Inflammatory macrophage (primary cell): Measurements from ENCODE around the gene ERMN.
"Not testable (repeated sequence)": the region's sequence is repeated elsewhere in the genome, so short reads cannot be mapped to it uniquely, and the experiment has no call there.

Experiments used
- DNase-seq, 2 donors: peaks; one replicate each; pipeline ENCODE4 v3.0.0-alpha.2; 2020 to 2022
- total RNA-seq, 18 experiments: gene quantifications; one replicate each; lab custom pipeline; 2026; ENCODE audit warnings: mixed read lengths in 6 of 18, inconsistent platforms in 2 of 18; lab: John Stamatoyannopoulos, UW

Gene ERMN
- total RNA-seq = 0.19 to 1.4 (median 0.46) reads per million in 18 experiments

GRCh38 chr2:157325786-157326185 is at the start of gene ERMN:
TSS of gene ERMN (minus strand) at chr2:157325824. CDS start at chr2:157325642, 182 bp downstream.
- DNase-seq = no peak

DNA sequence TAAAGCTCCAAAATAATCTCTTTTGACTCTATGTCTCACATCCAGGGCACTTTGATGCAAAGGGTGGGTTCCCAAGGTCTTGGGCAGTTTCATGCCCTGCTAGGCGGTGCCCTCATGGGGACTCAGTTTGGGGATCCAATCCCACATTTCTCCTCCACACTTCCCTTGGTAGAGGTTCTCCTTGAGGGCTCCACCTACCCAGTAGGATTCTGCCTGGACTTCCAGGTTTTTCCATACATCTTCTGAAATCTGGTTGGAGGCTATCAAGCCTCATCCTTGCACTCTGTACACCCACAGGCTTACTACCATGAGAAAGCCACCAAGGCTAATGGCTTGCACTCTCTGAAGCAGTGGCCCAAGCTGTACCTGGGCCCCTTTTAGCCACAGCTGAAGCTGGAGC is 49.8 kb upstream of the ERMN start:
- no peak for DNase-seq

- not testable (repeated sequence) for DNase-seq
Observed at GRCh38 chr2:157368508-157368907, 42.9 kb upstream of the ERMN start.

GRCh38 chr2:157367704-157368103 is 42.1 kb upstream of the ERMN start:
- peak in 1 of 2 donors; percentile 10 for DNase-seq

GRCh38 chr2:157364257-157364974 is 38.8 kb upstream of the ERMN start:
- no peak for DNase-seq

GRCh38 chr2:157363612-157364101 is 38.0 kb upstream of the ERMN start:
- DNase-seq = no peak

- DNase-seq = no peak
Observed at GRCh38 chr2:157362627-157363026, 37.0 kb upstream of the ERMN start.

DNA sequence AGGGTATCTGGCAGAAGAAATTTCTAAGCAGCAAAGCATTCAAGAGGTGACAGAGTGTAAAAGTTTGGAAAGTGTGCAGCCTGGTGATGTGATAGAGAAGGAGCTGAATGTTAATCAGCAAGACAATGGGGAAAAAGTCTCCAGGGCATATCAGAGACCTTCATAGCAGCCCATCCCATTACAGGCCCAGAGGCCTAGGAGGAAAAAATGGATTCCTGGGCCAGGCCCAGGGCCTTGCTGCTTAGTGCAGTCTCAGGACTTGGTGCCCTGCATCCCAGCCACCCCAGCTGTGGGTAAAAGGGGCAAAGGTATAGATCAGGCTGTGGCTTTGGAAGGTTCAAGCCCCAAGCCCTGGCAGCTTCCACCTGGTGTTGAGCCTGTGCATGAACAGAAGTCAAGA is 35.9 kb upstream of the ERMN start:
- DNase-seq = no peak

GRCh38 chr2:157359628-157360027 is 34.0 kb upstream of the ERMN start:
- no peak for DNase-seq

- DNase-seq = no peak
Observed at GRCh38 chr2:157355618-157356017, 30.0 kb upstream of the ERMN start.

DNA sequence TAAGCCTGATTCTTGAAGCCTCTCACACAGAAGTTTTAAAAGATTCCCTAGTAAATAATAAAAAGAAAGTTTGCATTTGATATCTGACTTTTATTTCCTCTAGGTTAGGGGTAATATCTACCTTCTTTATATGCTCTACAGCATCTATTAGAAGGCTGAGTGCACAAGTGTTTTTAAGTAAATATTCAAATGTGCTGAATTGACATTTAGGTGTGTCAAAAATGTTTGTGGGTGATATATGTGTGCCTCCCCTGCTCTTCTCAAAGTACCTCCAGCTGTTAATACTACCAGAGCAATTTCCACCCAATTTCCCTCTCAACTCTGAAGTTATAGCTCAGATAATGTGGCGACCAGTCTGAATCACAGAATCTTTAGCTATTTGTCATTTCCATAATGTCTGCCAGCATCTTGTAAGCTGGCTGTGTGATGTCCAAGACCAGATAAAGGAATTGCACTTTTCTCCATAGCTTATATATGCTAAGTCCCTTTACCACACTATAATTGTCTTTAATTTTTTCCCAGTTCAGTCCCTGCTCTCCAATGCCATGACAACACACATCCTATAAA is 24.4 kb upstream of the ERMN start:
- DNase-seq = no peak

GRCh38 chr2:157348291-157348921 is 22.8 kb upstream of the ERMN start:
- no peak for DNase-seq

DNA sequence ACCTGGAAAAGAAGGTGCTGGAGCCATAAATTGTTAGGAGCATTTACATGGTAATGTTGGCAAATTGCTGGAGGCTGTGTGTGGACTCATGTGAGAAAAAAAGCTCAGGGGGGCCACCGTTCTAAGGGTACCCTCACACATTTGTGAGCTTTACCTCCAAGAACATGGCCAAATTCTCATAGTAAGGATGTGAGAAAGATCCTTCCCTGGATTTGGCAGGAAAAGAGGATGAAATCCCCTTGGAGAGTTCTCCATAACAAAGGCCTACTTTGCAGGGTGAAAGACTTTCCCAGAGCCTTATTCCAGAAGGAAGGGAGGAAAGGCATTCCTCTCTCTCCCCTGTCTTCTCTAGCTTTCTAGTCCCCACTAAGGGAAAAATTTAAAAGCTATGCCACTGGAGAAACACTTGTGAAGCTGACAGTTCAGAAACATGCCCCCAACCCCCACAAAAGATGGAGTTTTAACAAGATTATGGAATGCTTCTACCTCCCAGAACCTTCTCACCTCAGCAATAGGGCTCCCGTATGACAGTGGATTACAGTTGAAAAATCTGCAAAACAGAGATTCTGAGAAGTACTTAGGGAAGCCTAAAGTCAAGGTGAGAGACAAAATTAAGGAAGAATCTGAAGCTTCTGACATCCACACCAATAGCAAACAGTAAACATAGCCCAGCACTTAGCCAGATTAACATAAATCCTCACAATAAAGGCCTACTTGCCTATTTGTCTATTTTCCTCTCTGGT is 20.2 kb upstream of the ERMN start:
- no peak for DNase-seq

- not testable (repeated sequence) for DNase-seq
Observed at GRCh38 chr2:157341381-157341780, 15.8 kb upstream of the ERMN start.

DNA sequence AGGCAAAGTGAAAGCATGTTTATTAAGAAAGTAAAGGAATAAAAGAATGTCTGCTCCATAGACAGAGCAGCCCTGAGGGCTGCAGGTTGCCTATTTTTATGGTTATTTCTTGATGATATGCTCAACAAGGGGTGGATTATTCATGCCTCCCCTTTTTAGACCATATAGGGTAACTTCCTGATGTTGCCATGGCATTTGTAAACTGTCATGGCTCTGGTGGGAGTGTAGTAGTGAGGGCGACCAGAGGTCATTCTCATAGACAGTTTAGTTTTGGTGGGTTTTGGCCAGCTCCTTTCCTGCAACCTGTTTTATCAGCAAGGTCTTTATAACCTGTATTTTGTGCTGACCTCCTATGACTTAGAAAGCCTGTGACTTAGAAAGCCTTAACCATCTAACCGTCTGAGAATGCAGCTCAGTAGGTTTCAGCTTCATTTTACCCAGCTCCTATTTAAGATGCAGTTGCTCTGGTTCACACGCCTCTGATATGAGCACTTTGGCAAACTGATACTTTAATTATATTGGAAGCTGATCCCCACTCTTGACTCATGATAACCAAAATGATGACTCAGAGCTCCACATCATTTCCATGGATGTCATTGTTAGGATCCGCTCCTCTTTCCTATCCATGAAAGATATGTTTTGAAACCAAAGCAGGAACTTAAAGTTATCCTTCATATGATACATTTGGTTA is 14.5 kb upstream of the ERMN start:
- no peak for DNase-seq

- no peak for DNase-seq
Observed at GRCh38 chr2:157337978-157338377, 12.4 kb upstream of the ERMN start.

GRCh38 chr2:157336137-157337010 is 10.8 kb upstream of the ERMN start:
- peak; percentile 57 for DNase-seq

- DNase-seq = no peak
Observed at GRCh38 chr2:157334797-157335196, 9.2 kb upstream of the ERMN start.

DNA sequence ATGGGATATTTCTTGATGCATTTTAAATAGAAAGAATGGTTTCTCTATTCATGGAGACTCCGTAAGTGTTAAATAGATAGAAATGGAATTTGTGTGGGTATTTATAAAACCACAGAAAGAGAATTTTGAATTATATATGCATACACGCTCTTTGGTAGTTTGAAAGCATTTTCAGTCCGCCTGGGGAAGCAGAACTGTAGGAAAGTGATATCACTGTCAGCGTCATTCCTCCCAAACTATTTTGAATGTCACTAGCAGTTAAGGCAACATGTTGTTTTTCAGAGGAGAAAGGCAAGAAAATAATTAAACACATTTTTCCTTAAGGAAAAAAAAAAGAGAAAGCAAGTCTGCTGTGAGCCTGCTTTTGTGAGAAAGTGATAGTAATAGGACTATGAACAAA is 8.7 kb upstream of the ERMN start:
- no peak for DNase-seq

GRCh38 chr2:157333304-157334047 is 7.9 kb upstream of the ERMN start:
- DNase-seq = no peak

DNA sequence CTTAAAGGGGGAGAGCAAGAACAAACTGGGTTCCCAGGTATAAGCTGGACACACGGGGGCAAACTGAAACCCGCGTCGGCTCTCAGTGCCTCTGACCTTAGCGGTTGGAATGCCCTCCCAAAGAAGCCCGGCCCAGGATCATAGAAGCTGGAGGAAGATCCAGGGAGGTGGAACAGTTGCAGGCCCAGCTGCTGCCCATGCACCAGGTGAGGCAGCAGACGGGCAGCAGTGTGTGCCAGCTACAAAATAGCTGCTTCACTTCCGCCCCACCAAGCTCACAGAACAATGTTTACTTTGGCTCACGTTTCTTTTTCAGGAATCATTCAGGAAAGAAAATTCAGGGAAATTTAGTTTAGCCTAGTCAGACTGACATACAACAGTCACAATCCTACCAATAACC is 3.9 kb upstream of the ERMN start:
- DNase-seq = no peak
